ENCODE measurements around the gene PER2. TPM values are rescaled to one million over a fixed set of nuclear protein-coding genes. Genes with fewer than 3 reads are reported as not detected.

The PER2 gene
- total and polyA plus RNA-seq, 10 of the 15 experiments (the other 5 are each of a cell fraction or from before 2014, with no cell fraction given), result 1.5 to 15.1 (median 4.6) TPM

- ChIA-PET POLR2A (no interaction called here), SMC1A (ENCODE audit: uncharacterized antibody, unreplicated experiment) (interaction anchor here (1.3 kb wide), 1 partner anchor 9 kb away, joined by 6 read pairs; no protein-coding TSS in a partner anchor), RAD21 (ENCODE audit: unreplicated experiment) (no interaction called here), CTCF (no interaction called here)
- H4K20me1 ChIP-seq (ENCODE audit: control insufficient read depth, insufficient read depth), result no peaks in the 10 kb centered on the region
- intact Hi-C loops (cut with micrococcal nuclease; ENCODE audit: unreplicated experiment), result no loop called here
- no peak overlapping the region for H3K4me2 ChIP-seq (ENCODE audit: control insufficient read depth, insufficient read depth)
- in situ Hi-C loops (cut with MboI), result no loop called here
- H3K9me3 ChIP-seq (replicated peaks; ENCODE audit: control insufficient read depth, insufficient read depth, low read length), result no peaks in the 10 kb centered on the region
- H3K27me3 ChIP-seq (replicated peaks in 1 of 2; ENCODE audit: control insufficient read depth in 2 of 2, insufficient read depth in 2 of 2, low read length in 1 of 2), result no peaks in the 10 kb centered on the region
- H2AFZ ChIP-seq (ENCODE audit: control insufficient read depth, low read depth, low read length), result no peak overlapping the region
- no peaks in the 10 kb centered on the region for H3K36me3 ChIP-seq (ENCODE audit: control insufficient read depth in 2 of 2, insufficient read depth in 2 of 2, low read length in 1 of 2)
- peaks cover 17% of the 10 kb centered on the region for H3K79me2 ChIP-seq (ENCODE audit: control insufficient read depth, insufficient read depth, low read length)
- no peak for FAIRE-seq
- no peak for DNase-seq (ENCODE audit: low read depth, low spot score)
- no peak overlapping the region for H3K4me3 ChIP-seq
- no peak overlapping the region for H3K9ac ChIP-seq (ENCODE audit: control insufficient read depth, insufficient read depth, low read length)
- 75% methylated on average over 7 of the region's 7 CpGs for WGBS (ENCODE audit: insufficient coverage, insufficient replicate concordance, low lambda C conversion rate, missing lambda C conversion rate)
- TF ChIP-seq CREB1 (IDR thresholded peaks at IDR 0.05; ENCODE audit: low read depth) (no peak), ATF7 (IDR thresholded peaks at IDR 0.05; ENCODE audit: low read depth) (no peak), SRF (IDR thresholded peaks at IDR 0.05; ENCODE audit: low read depth in 2 of 2, low read length in 2 of 2) (no peak), SUZ12 (IDR thresholded peaks at IDR 0.05; ENCODE audit: unreplicated experiment) (no peak), CTCF (IDR thresholded peaks at IDR 0.05 in 2 of 3, conservative IDR thresholded peaks at IDR 0.05 in 1 of 3; ENCODE audit: control insufficient read depth in 2 of 3, extremely low read depth in 1 of 3, insufficient read depth in 1 of 3, low read depth in 3 of 3, low read length in 3 of 3) (no peak), ZBED1 (IDR thresholded peaks at IDR 0.05; ENCODE audit: borderline replicate concordance) (no peak), PAX8 (IDR thresholded peaks at IDR 0.05) (no peak)
- peaks cover 9% of the 10 kb centered on the region for H3K4me1 ChIP-seq (ENCODE audit: control insufficient read depth, insufficient read depth, low read length)
- H3K27ac ChIP-seq (ENCODE audit: control insufficient read depth, insufficient read depth), result no peak overlapping the region
- BruUV-seq (replicated peaks), result no TSS peak
- no peak for ATAC-seq
Observed at GRCh38 chr2:238207006-238207405, 81.4 kb downstream of the PER2 start.

Measured in GM12878 (cell line).